OCI-LY1 (cell line): ENCODE data around the gene ZNF76.

Experiments
- H2AFZ ChIP-seq: fragments of 200-600 bp; sonication (generic), shearing (Covaris generic); 2 replicates; pipeline ENCODE4 v1.6.0; 2014; ENCODE audit warnings: antibody characterized with exemption, mild to moderate bottlenecking, low read length
- H3F3A ChIP-seq: fragments of 200-600 bp; sonication (generic), shearing (Covaris generic); 2 replicates; pipeline ENCODE4 v1.6.0; 2014; ENCODE audit warnings: mild to moderate bottlenecking, antibody characterized with exemption, low read length, moderate library complexity; ENCODE audit not compliant: insufficient read depth
- H3K27ac ChIP-seq: fragments of 200-600 bp; sonication (generic); 2 replicates; pipeline ENCODE4 v1.5.1; 2014; ENCODE audit warnings: low read length, mixed run types, mild to moderate bottlenecking, low read depth; ENCODE audit not compliant: poor library complexity, severe bottlenecking
- H3K27me3 ChIP-seq: fragments of 200-600 bp; sonication (generic); 2 replicates; pipeline ENCODE4 v1.6.0; 2014; ENCODE audit warnings: antibody characterized with exemption, mild to moderate bottlenecking, low read length, moderate library complexity; ENCODE audit not compliant: insufficient read depth
- H3K36me3 ChIP-seq: fragments of 200-600 bp; sonication (generic); 2 replicates; pipeline ENCODE4 v1.6.1; 2014; ENCODE audit warnings: mild to moderate bottlenecking, antibody characterized with exemption, low read length, moderate library complexity, mixed read lengths; ENCODE audit not compliant: insufficient read depth
- H3K4me1 ChIP-seq: fragments of 200-600 bp; sonication (generic); 2 replicates; pipeline ENCODE4 v1.5.1; 2014; ENCODE audit warnings: mild to moderate bottlenecking, low read length, moderate library complexity; ENCODE audit not compliant: insufficient read depth, severe bottlenecking
- H3K4me2 ChIP-seq: fragments of 200-600 bp; sonication (generic), shearing (Covaris generic); 2 replicates; pipeline ENCODE4 v1.6.1; 2014; ENCODE audit warnings: low read length
- H3K4me3 ChIP-seq: fragments of 200-600 bp; sonication (generic); 2 replicates; pipeline ENCODE4 v1.5.1; 2014; ENCODE audit warnings: low read length, low read depth, mild to moderate bottlenecking, mixed read lengths; ENCODE audit not compliant: poor library complexity, severe bottlenecking
- H3K79me2 ChIP-seq: fragments of 200-600 bp; shearing (Covaris generic); 2 replicates; pipeline ENCODE4 v1.6.1; 2016; ENCODE audit warnings: mixed run types, low read length, mixed read lengths; ENCODE audit not compliant: insufficient read depth
- H3K9ac ChIP-seq: fragments of 200-600 bp; sonication (generic), shearing (Covaris generic); 2 replicates; pipeline ENCODE4 v1.6.1; 2014; ENCODE audit warnings: mild to moderate bottlenecking, low read length, mixed read lengths
- H3K9me2 ChIP-seq: fragments of 200-600 bp; sonication (generic), shearing (Covaris generic); 2 replicates; pipeline ENCODE4 v1.6.1; 2014; ENCODE audit warnings: low read depth, mild to moderate bottlenecking, low read length, mixed read lengths
- H3K9me3 ChIP-seq: fragments of 200-600 bp; shearing (Covaris generic); 2 replicates; pipeline ENCODE4 v1.6.1; 2014; ENCODE audit warnings: low read length, mixed read lengths
- H4K20me1 ChIP-seq: fragments of 200-600 bp; sonication (generic), shearing (Covaris generic); 2 replicates; pipeline ENCODE4 v1.6.0; 2016; ENCODE audit warnings: mild to moderate bottlenecking, low read length; ENCODE audit not compliant: insufficient read depth
- EZH2 ChIP-seq: fragments of 200-600 bp; sonication (generic), shearing (Covaris generic); IDR thresholded peaks from 2 replicates; pipeline ENCODE4 v1.8.0; 2017; ENCODE audit warnings: borderline replicate concordance, mixed run types, mild to moderate bottlenecking, antibody characterized with exemption, low read length, moderate library complexity, mixed read lengths
- TF ChIP-seq, protein P1 (sequence below): fragments of 200-600 bp; sonication (generic), shearing (Covaris generic); IDR thresholded peaks from 2 replicates; pipeline ENCODE4 v1.5.1; 2017; ENCODE audit warnings: mild to moderate bottlenecking, antibody characterized with exemption, low read length, moderate library complexity, mixed read lengths

Gene ZNF76

DNA sequence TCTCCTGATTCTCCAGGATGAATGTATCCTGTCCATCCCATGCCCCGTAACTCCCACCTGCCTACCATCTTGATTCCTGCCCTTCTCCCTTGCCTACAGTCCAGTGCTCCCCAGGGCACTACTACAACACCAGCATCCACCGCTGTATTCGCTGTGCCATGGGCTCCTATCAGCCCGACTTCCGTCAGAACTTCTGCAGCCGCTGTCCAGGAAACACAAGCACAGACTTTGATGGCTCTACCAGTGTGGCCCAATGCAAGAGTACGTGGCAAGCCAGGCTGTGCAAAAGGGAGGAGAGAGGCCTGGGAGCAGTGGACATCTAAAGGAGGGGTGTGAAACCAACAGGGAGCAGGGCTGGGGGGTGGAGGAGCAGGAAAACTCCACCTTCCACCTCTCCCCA, 15.0 kb upstream of the ZNF76 start:
- Histone ChIP-seq H3K27ac (no peak overlapping the region), H3K36me3 (no peaks in the 10 kb centered on the region), H4K20me1 (no peaks in the 10 kb centered on the region; the same call in 1 of the 2 replicates)

DNA sequence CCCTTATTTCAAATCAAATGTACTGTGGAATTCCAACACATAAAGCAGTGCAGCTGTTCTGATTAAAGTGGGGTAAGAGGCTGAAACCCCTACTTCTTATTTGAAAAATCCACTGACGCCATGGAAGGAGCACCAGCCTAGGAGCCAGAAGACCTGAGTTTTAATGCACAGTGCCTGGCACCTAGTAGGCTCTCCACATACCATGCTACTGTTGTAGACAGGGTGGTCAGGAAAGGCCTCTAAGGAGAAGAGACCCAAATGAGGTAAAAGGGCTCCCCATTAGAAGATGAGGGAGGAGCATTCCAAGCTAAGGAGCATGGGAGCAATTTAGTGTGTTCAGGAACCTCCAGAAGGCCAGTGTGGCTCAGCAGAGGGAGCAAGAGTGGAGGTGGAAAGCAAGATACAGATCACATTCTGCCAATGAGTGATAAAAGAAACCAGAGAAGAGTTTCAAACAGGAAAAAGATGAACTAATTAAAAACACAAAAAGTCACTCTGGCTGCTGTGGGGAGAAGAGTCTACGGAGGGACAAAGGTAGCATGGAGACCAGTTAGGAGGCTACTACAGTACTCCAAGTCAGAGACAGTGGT, 11.8 kb upstream of the ZNF76 start:
- H3K9me3 ChIP-seq, result no peaks in the 10 kb centered on the region
- H3K4me3 ChIP-seq, result no peak overlapping the region
- no peaks in the 10 kb centered on the region for H3K27me3 ChIP-seq
- H3K36me3 ChIP-seq, result no peaks in the 10 kb centered on the region
- no peaks in the 10 kb centered on the region for H3K9me2 ChIP-seq
- H3K4me2 ChIP-seq, result no peak overlapping the region
- no peaks in the 10 kb centered on the region for H3K4me1 ChIP-seq
- no peak overlapping the region for H3K9ac ChIP-seq
- no peak for TF ChIP-seq EZH2
- TF ChIP-seq, protein P1, sequence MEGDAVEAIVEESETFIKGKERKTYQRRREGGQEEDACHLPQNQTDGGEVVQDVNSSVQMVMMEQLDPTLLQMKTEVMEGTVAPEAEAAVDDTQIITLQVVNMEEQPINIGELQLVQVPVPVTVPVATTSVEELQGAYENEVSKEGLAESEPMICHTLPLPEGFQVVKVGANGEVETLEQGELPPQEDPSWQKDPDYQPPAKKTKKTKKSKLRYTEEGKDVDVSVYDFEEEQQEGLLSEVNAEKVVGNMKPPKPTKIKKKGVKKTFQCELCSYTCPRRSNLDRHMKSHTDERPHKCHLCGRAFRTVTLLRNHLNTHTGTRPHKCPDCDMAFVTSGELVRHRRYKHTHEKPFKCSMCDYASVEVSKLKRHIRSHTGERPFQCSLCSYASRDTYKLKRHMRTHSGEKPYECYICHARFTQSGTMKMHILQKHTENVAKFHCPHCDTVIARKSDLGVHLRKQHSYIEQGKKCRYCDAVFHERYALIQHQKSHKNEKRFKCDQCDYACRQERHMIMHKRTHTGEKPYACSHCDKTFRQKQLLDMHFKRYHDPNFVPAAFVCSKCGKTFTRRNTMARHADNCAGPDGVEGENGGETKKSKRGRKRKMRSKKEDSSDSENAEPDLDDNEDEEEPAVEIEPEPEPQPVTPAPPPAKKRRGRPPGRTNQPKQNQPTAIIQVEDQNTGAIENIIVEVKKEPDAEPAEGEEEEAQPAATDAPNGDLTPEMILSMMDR, result no peak
- H3F3A ChIP-seq, result no peaks in the 10 kb centered on the region
- H4K20me1 ChIP-seq, result no peaks in the 10 kb centered on the region; the same call in 1 of the 2 replicates
- no peaks in the 10 kb centered on the region for H3K79me2 ChIP-seq
- no peak overlapping the region for H2AFZ ChIP-seq
- no peak overlapping the region for H3K27ac ChIP-seq

More for the DNA sequence above, 15.0 kb upstream of the ZNF76 start:
- H3K4me1 ChIP-seq, result no peaks in the 10 kb centered on the region
- TF ChIP-seq, protein P1, result no peak
- no peak for TF ChIP-seq EZH2
- H3K9ac ChIP-seq, result no peak overlapping the region
- no peak overlapping the region for H3K4me3 ChIP-seq
- H3K27me3 ChIP-seq, result no peaks in the 10 kb centered on the region
- no peaks in the 10 kb centered on the region for H3F3A ChIP-seq
- H2AFZ ChIP-seq, result no peak overlapping the region
- H3K9me3 ChIP-seq, result no peaks in the 10 kb centered on the region
- no peaks in the 10 kb centered on the region for H3K79me2 ChIP-seq
- no peaks in the 10 kb centered on the region for H3K9me2 ChIP-seq
- no peak overlapping the region for H3K4me2 ChIP-seq

DNA sequence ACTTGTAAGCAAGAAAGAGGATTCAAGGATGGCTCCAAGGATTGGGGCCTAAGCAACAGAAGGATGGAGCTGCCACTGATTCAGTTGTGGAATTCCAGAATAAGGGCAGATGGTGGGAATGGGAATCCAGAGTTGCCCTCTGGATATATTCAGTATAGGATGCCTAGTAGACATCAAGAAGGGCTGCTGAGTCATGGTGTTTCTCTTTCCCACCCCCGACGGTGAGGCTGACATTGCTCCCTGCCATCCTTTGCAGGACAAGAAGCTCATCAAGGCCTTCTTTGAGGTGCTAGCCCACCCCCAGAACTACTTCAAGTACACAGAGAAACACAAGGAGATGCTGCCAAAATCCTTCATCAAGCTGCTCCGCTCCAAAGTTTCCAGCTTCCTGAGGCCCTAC, 11.2 kb upstream of the ZNF76 start:
- TF ChIP-seq EZH2, result no peak
- TF ChIP-seq, protein P1, result no peak
- H3K27ac ChIP-seq, result no peak overlapping the region
- no peaks in the 10 kb centered on the region; the same call in 1 of the 2 replicates for H4K20me1 ChIP-seq
- no peaks in the 10 kb centered on the region for H3F3A ChIP-seq
- H3K9me3 ChIP-seq, result no peaks in the 10 kb centered on the region
- no peak overlapping the region for H3K9ac ChIP-seq
- H3K36me3 ChIP-seq, result no peaks in the 10 kb centered on the region
- H3K4me1 ChIP-seq, result no peaks in the 10 kb centered on the region
- no peak overlapping the region for H3K4me3 ChIP-seq
- H3K4me2 ChIP-seq, result no peak overlapping the region
- no peak overlapping the region for H2AFZ ChIP-seq
- no peaks in the 10 kb centered on the region for H3K27me3 ChIP-seq
- no peaks in the 10 kb centered on the region for H3K9me2 ChIP-seq
- H3K79me2 ChIP-seq, result no peaks in the 10 kb centered on the region
